Activated CD4-positive, alpha-beta T cell treated with anti-CD3 and anti-CD28 coated beads, Interleukin-2, amount 10 ng/mL, durations not matched to agents 24 days and 14 days (primary cell): Measurements from ENCODE around the gene STIM1. TPM values are rescaled to one million over a fixed set of nuclear protein-coding genes. Genes with fewer than 3 reads are reported as not detected.

Source experiments
- DNase-seq: peaks from one replicate; pipeline ENCODE4 v3.0.0; 2022
- H3K27ac Mint-ChIP-seq: one replicate; pipeline ENCODE4 v1.8.0; 2022; ENCODE audit warnings: mild to moderate bottlenecking, mixed read lengths
- H3K27me3 Mint-ChIP-seq: one replicate; pipeline ENCODE4 v1.8.0; 2022; ENCODE audit warnings: mixed read lengths
- H3K36me3 Mint-ChIP-seq: one replicate; pipeline ENCODE4 v1.8.0; 2022; ENCODE audit warnings: low read depth, mild to moderate bottlenecking, mixed read lengths
- H3K4me1 Mint-ChIP-seq: one replicate; pipeline ENCODE4 v1.8.0; 2021; ENCODE audit warnings: mixed read lengths
- H3K4me3 Mint-ChIP-seq: one replicate; pipeline ENCODE4 v1.8.0; 2022; ENCODE audit warnings: mild to moderate bottlenecking, moderate library complexity, mixed read lengths
- H3K9me3 Mint-ChIP-seq: one replicate; pipeline ENCODE4 v1.8.0; 2021; ENCODE audit warnings: mixed read lengths
- intact Hi-C: fragments of 100-400 bp; cut with micrococcal nuclease; formaldehyde crosslinking; loops from one replicate; pipeline ENCODE4 v1.15.1; 2023
- total RNA-seq: library from RNA; stranded (reverse); gene quantifications from 2 replicates; pipeline ENCODE4 v1.2.3, GENCODE V29; 2022

The STIM1 gene
- total RNA-seq, 1 donor from 2014 or later = 63.4 TPM

GRCh38 chr11:3823762-3824506 is 31.5 kb upstream of the STIM1 start:
- Mint-ChIP-seq H3K4me3 (no peak overlapping the region), H3K27me3 (no peaks in the 10 kb centered on the region), H3K9me3 (no peaks in the 10 kb centered on the region), H3K36me3 (peaks cover 42% of the 10 kb centered on the region), H3K27ac (peak overlapping the region; percentile 71), H3K4me1 (peaks cover 27% of the 10 kb centered on the region)
- DNase-seq = no peak
- intact Hi-C loops = loop anchor here (1.0 to 2.0 kb wide), 2 partner anchors 17 to 248 kb away; partner anchors contain the start of gene RHOG

GRCh38 chr11:3824714-3825472 is 30.6 kb upstream of the STIM1 start:
- H3K36me3 Mint-ChIP-seq = peaks cover 48% of the 10 kb centered on the region
- H3K27me3 Mint-ChIP-seq = no peaks in the 10 kb centered on the region
- intact Hi-C loops = loop anchor here (1.0 to 2.0 kb wide), 2 partner anchors 16 to 247 kb away; partner anchors contain the start of gene RHOG
- H3K27ac Mint-ChIP-seq = peak overlapping the region; percentile 71
- H3K4me1 Mint-ChIP-seq = peaks cover 27% of the 10 kb centered on the region
- DNase-seq = peak; percentile 94
- no peaks in the 10 kb centered on the region for H3K9me3 Mint-ChIP-seq
- no peak overlapping the region for H3K4me3 Mint-ChIP-seq

- H3K4me1 Mint-ChIP-seq = peaks cover 32% of the 10 kb centered on the region
These were observed 29.9 kb upstream of the STIM1 start for GRCh38 chr11:3825473-3826154.

GRCh38 chr11:3826721-3827120 is 28.7 kb upstream of the STIM1 start:
- Mint-ChIP-seq H3K27ac (peak overlapping the region; percentile 47), H3K27me3 (no peaks in the 10 kb centered on the region), H3K36me3 (peaks cover 64% of the 10 kb centered on the region), H3K9me3 (no peaks in the 10 kb centered on the region), H3K4me1 (peaks cover 42% of the 10 kb centered on the region), H3K4me3 (no peak overlapping the region)
- DNase-seq = no peak
- intact Hi-C loops = no loop called here

More at GRCh38 chr11:3825473-3826154, 29.9 kb upstream of the STIM1 start:
- Mint-ChIP-seq H3K4me3 (no peak overlapping the region), H3K36me3 (peaks cover 53% of the 10 kb centered on the region), H3K9me3 (no peaks in the 10 kb centered on the region), H3K27ac (peak overlapping the region; percentile 47), H3K27me3 (no peaks in the 10 kb centered on the region)
- DNase-seq = no peak
- intact Hi-C loops = loop anchor here (2.0 kb wide), 1 partner anchor 15 kb away; the partner anchor contains the start of gene RHOG

GRCh38 chr11:3827434-3828186 is 27.9 kb upstream of the STIM1 start:
- DNase-seq = no peak
- intact Hi-C loops = no loop called here
- no peaks in the 10 kb centered on the region for H3K27me3 Mint-ChIP-seq
- no peak overlapping the region for H3K27ac Mint-ChIP-seq
- H3K36me3 Mint-ChIP-seq = peaks cover 69% of the 10 kb centered on the region
- H3K9me3 Mint-ChIP-seq = no peaks in the 10 kb centered on the region
- no peak overlapping the region for H3K4me3 Mint-ChIP-seq
- peaks cover 51% of the 10 kb centered on the region for H3K4me1 Mint-ChIP-seq

- Mint-ChIP-seq H3K27ac (peak overlapping the region; percentile 25), H3K27me3 (no peaks in the 10 kb centered on the region), H3K9me3 (no peaks in the 10 kb centered on the region), H3K4me3 (no peak overlapping the region), H3K36me3 (peaks cover 80% of the 10 kb centered on the region), H3K4me1 (peaks cover 61% of the 10 kb centered on the region)
- intact Hi-C loops = no loop called here
- DNase-seq = no peak
These were observed 25.4 kb upstream of the STIM1 start for GRCh38 chr11:3830088-3830487.

- peaks cover 65% of the 10 kb centered on the region for H3K4me1 Mint-ChIP-seq
- no peaks in the 10 kb centered on the region for H3K27me3 Mint-ChIP-seq
- intact Hi-C loops = no loop called here
- H3K9me3 Mint-ChIP-seq = no peaks in the 10 kb centered on the region
- no peak overlapping the region for H3K4me3 Mint-ChIP-seq
- peaks cover 84% of the 10 kb centered on the region for H3K36me3 Mint-ChIP-seq
- no peak for DNase-seq
- peak overlapping the region; percentile 80 for H3K27ac Mint-ChIP-seq
These were observed 24.7 kb upstream of the STIM1 start for GRCh38 chr11:3830730-3831129.

- intact Hi-C loops = no loop called here
- H3K27ac Mint-ChIP-seq = peak overlapping the region; percentile 80
- peaks cover 65% of the 10 kb centered on the region for H3K4me1 Mint-ChIP-seq
- no peaks in the 10 kb centered on the region for H3K9me3 Mint-ChIP-seq
- H3K27me3 Mint-ChIP-seq = no peaks in the 10 kb centered on the region
- H3K4me3 Mint-ChIP-seq = peak overlapping the region; percentile 49
- DNase-seq = no peak
- peaks cover 82% of the 10 kb centered on the region for H3K36me3 Mint-ChIP-seq
These were observed 23.9 kb upstream of the STIM1 start for GRCh38 chr11:3831378-3832239.

GRCh38 chr11:3832816-3833215 is 22.6 kb upstream of the STIM1 start:
- H3K36me3 Mint-ChIP-seq = peaks cover 76% of the 10 kb centered on the region
- no peaks in the 10 kb centered on the region for H3K27me3 Mint-ChIP-seq
- intact Hi-C loops = no loop called here
- peak overlapping the region; percentile 30 for H3K27ac Mint-ChIP-seq
- H3K4me1 Mint-ChIP-seq = peaks cover 68% of the 10 kb centered on the region
- no peak overlapping the region for H3K4me3 Mint-ChIP-seq
- no peak for DNase-seq
- no peaks in the 10 kb centered on the region for H3K9me3 Mint-ChIP-seq

- peak overlapping the region; percentile 93 for H3K4me3 Mint-ChIP-seq
- H3K27me3 Mint-ChIP-seq = no peaks in the 10 kb centered on the region
- DNase-seq = no peak
- H3K27ac Mint-ChIP-seq = peak overlapping the region; percentile 85
- intact Hi-C loops = no loop called here
- H3K9me3 Mint-ChIP-seq = no peaks in the 10 kb centered on the region
- H3K4me1 Mint-ChIP-seq = peaks cover 73% of the 10 kb centered on the region
- H3K36me3 Mint-ChIP-seq = peaks cover 76% of the 10 kb centered on the region
These were observed 22.0 kb upstream of the STIM1 start for GRCh38 chr11:3833449-3833848.

- H3K27me3 Mint-ChIP-seq = no peaks in the 10 kb centered on the region
- H3K36me3 Mint-ChIP-seq = peaks cover 80% of the 10 kb centered on the region
- DNase-seq = no peak
- intact Hi-C loops = no loop called here
- H3K9me3 Mint-ChIP-seq = no peaks in the 10 kb centered on the region
- peak overlapping the region; percentile 93 for H3K4me3 Mint-ChIP-seq
- H3K4me1 Mint-ChIP-seq = peaks cover 80% of the 10 kb centered on the region
- peak overlapping the region; percentile 85 for H3K27ac Mint-ChIP-seq
These were observed 21.2 kb upstream of the STIM1 start for GRCh38 chr11:3834349-3834663.

GRCh38 chr11:3834664-3835461 is 20.6 kb upstream of the STIM1 start:
- Mint-ChIP-seq H3K27ac (peak overlapping the region; percentile 85), H3K27me3 (no peaks in the 10 kb centered on the region), H3K36me3 (peaks cover 81% of the 10 kb centered on the region), H3K9me3 (no peaks in the 10 kb centered on the region), H3K4me1 (peaks cover 83% of the 10 kb centered on the region), H3K4me3 (peak overlapping the region; percentile 93)
- intact Hi-C loops = no loop called here
- DNase-seq = peak; percentile 72
